Measurements from ENCODE around the gene RPLP1.
"Not testable (repeated sequence)": the region's sequence is repeated elsewhere in the genome, so short reads cannot be mapped to it uniquely, and the experiment has no call there.

The RPLP1 gene

GRCh38 chr15:69439623-69440022, 13.0 kb upstream of the RPLP1 start:
- DNase-seq = no peak

GRCh38 chr15:69443032-69443611, 9.5 kb upstream of the RPLP1 start:
- DNase-seq = no peak

GRCh38 chr15:69444686-69445085, 7.9 kb upstream of the RPLP1 start:
- DNase-seq = no peak

- DNase-seq = no peak
Observed at GRCh38 chr15:69446953-69447352, 5.7 kb upstream of the RPLP1 start.

- DNase-seq = not testable (repeated sequence)
Observed at GRCh38 chr15:69450221-69450620, 2.4 kb upstream of the RPLP1 start.

GRCh38 chr15:69450968-69451695, 1.5 kb upstream of the RPLP1 start:
- no peak for DNase-seq

- DNase-seq = peak; percentile 21
Observed at GRCh38 chr15:69451951-69452691, 497 bp upstream of the RPLP1 start.

- DNase-seq = no peak
Observed at GRCh38 chr15:69454953-69455352, 2.3 kb downstream of the RPLP1 start.

GRCh38 chr15:69456208-69457166, 3.9 kb downstream of the RPLP1 start:
- DNase-seq = no peak

GRCh38 chr15:69457304-69458280, 5.0 kb downstream of the RPLP1 start:
- peak; percentile 36 for DNase-seq

- no peak for DNase-seq
Observed at GRCh38 chr15:69459066-69459465, 6.4 kb downstream of the RPLP1 start.

- no peak for DNase-seq
Observed at GRCh38 chr15:69460481-69460880, 7.9 kb downstream of the RPLP1 start.

GRCh38 chr15:69462030-69462492, 9.4 kb downstream of the RPLP1 start:
- DNase-seq = no peak

- DNase-seq = peak; percentile 97
Observed at GRCh38 chr15:69462493-69463181, 10.0 kb downstream of the RPLP1 start.

GRCh38 chr15:69463182-69463756, 10.7 kb downstream of the RPLP1 start:
- no peak for DNase-seq

GRCh38 chr15:69465253-69465652, 12.6 kb downstream of the RPLP1 start:
- DNase-seq = no peak

GRCh38 chr15:69466733-69467132, 14.1 kb downstream of the RPLP1 start:
- DNase-seq = no peak

GRCh38 chr15:69467636-69468035, 15.0 kb downstream of the RPLP1 start:
- no peak for DNase-seq

- DNase-seq = peak; percentile 28
Observed at GRCh38 chr15:69468241-69469121, 15.9 kb downstream of the RPLP1 start.
